ENCODE results near the gene RPEL1.
"Not testable (repeated sequence)": the region's sequence is repeated elsewhere in the genome, so short reads cannot be mapped to it uniquely, and the experiment has no call there.

RPEL1 gene

GRCh38 chr10:103238506-103239252, 7.0 kb upstream of the RPEL1 start:
- no peak for DNase-seq

- DNase-seq: no peak
Observed at GRCh38 chr10:103241262-103242011, 4.2 kb upstream of the RPEL1 start.

- peak; percentile 0 for DNase-seq
Observed at GRCh38 chr10:103244666-103245271, 918 bp upstream of the RPEL1 start.

- DNase-seq: no peak
Observed at GRCh38 chr10:103246324-103246723, 637 bp downstream of the RPEL1 start.

GRCh38 chr10:103254113-103254512, 8.4 kb downstream of the RPEL1 start:
- no peak for DNase-seq

- no peak for DNase-seq
Observed at GRCh38 chr10:103254538-103255325, 9.0 kb downstream of the RPEL1 start.

- no peak for DNase-seq
Observed at GRCh38 chr10:103256613-103257012, 10.9 kb downstream of the RPEL1 start.

- DNase-seq: no peak
Observed at GRCh38 chr10:103257812-103258211, 12.1 kb downstream of the RPEL1 start.

GRCh38 chr10:103258928-103259327, 13.2 kb downstream of the RPEL1 start:
- not testable (repeated sequence) for DNase-seq

GRCh38 chr10:103259989-103260388, 14.3 kb downstream of the RPEL1 start:
- no peak for DNase-seq

- DNase-seq: no peak
Observed at GRCh38 chr10:103262229-103262628, 16.5 kb downstream of the RPEL1 start.

- DNase-seq: no peak
Observed at GRCh38 chr10:103265717-103266329, 20.1 kb downstream of the RPEL1 start.

GRCh38 chr10:103273041-103273441, 27.4 kb downstream of the RPEL1 start:
- no peak for DNase-seq

GRCh38 chr10:103276251-103276895, 30.7 kb downstream of the RPEL1 start:
- no peak for DNase-seq

- no peak for DNase-seq
Observed at GRCh38 chr10:103276896-103277712, 31.4 kb downstream of the RPEL1 start, which contains the start of gene INA. INA (plus strand) TSS chr10:103277138; CDS start chr10:103277212, 74 bp downstream.

- no peak for DNase-seq
Observed at GRCh38 chr10:103277713-103278536, 32.2 kb downstream of the RPEL1 start.

- DNase-seq: no peak
Observed at GRCh38 chr10:103278537-103278823, 32.8 kb downstream of the RPEL1 start.

GRCh38 chr10:103278862-103279298, 33.2 kb downstream of the RPEL1 start:
- DNase-seq: no peak

GRCh38 chr10:103280031-103280430, 34.3 kb downstream of the RPEL1 start:
- no peak for DNase-seq

GRCh38 chr10:103280506-103280905, 34.8 kb downstream of the RPEL1 start:
- no peak for DNase-seq
